GM19351 (cell line): ENCODE data around the gene GTF3C1.

Source experiments
- ATAC-seq: cut with Tn5 transposase; IDR thresholded peaks from one replicate; pipeline ENCODE4 v1.9.1; 2021; ENCODE audit warnings: mild to moderate bottlenecking, moderate library complexity; ENCODE audit not compliant: unreplicated experiment

The GTF3C1 gene

DNA sequence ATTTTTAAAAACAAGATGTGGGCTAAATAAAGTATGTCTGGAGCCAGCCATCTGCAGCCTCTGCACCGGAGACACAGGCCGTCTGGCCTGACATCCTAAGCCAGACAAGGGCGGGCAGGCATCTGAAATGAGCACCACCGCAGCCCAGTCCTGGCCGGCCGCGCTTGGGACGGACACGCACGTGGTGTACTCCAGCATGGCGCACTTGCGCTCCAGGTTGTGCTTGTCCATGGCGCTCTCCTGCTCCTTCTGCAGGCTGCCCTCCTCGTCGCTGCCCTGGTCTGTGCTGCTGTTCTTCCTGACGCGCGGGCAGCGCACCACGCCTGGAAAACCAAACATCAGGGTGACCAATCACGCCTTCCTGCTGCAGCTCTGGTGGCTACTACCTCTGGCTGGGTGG lies 60.3 kb downstream of the GTF3C1 start:
- ATAC-seq, result no peak

GRCh38 chr16:27486760-27487159 lies 63.0 kb downstream of the GTF3C1 start:
- ATAC-seq, result no peak

DNA sequence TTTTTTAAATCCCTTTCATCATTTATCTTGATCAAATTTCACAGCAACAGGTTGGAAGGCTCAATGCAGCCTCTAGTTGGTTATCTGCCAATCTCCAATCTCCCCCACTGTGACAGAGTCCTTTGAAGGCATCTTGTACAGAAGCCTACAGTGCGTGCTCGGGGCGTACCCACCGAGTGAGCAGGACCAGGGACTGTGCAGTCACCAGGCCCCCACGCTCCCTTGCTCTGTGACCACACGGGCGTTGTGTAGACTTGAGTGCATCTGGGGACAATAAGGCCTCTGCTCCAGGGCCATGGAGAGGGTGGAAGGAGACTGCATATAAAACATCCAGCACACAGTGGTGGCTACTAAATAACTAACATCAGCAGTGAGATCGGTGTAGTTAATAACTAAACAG lies 63.4 kb downstream of the GTF3C1 start:
- ATAC-seq, result no peak

DNA sequence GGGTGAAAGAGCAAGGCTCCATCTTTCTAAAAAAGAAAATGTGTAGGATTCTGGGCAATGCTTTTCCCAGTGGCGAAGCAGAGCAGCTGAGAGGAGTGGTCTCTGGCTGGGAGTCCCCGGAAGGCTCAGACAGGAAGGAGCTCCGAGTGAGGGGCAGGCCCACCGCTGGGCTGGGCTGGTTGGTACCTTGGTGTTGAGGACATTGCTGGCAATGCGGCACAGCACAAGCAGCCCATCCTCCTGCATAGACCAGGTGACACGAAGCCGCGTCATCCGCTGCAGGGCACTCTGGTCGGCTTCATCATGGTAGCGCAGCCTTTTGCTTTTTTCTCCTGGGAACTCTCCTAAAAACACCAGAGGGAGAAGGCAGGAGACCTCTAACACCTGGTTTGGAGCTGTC lies 63.9 kb downstream of the GTF3C1 start:
- no peak for ATAC-seq

DNA sequence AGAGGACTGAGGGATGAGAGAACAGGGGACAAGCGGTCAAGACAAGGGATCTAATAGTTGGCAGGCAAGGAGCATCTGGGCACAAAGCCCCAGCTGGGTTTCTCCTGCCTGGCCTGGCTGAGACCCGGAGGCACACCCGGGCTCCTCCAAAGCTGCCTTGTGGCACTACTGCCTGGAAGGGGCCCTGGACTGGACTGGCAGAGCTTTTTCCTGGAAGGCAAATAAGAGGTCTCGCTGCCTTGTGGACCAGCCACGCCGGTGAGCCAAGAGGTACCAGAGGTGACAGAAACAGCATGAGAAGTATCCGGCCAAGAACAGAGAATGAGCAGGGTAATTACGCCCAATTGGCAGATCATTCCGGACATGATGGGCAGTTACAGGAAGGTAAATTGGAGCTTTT lies 64.6 kb downstream of the GTF3C1 start:
- ATAC-seq, result no peak

DNA sequence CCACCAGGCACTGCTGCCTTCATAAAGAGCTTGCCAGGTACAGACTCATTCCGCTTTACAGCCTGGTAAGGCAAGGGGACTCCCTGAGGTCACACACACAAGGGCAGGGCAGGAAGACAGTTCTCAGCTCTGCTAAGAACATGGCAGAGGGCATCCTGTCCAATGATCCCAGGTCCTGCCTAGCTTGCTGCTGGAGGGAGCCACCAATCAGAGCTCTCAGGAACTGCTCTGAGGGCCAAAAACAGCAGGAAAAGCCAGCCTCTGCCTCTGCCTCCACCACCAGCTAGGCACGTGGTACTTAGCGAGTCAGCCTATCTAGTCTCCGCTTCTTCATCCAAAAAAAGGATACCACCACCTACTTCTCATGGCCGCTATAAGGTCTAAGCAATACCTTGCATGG lies 66.1 kb downstream of the GTF3C1 start:
- ATAC-seq, result no peak

DNA sequence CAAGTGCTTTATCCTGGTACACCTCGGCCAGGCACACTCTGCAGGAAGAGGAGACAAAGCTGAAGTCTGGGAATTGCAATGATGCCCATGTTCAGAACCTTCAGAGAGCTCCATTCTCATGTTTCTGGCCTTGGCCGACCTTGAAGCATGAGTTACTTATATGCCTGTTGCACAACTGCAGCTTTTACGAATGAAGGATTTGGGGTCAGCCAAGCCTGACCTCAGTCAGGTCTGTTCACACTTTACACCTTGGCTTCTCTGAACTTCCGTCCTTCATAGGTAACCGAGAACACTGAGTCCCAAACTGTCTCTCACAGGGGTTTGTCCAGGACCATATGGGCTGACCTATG lies 66.7 kb downstream of the GTF3C1 start:
- ATAC-seq, result no peak

- no peak for ATAC-seq
Observed at GRCh38 chr16:27482397-27483087, 67.2 kb downstream of the GTF3C1 start.

- ATAC-seq, result no peak
Observed at GRCh38 chr16:27481282-27481934, 68.3 kb downstream of the GTF3C1 start.

GRCh38 chr16:27480761-27481160 lies 69.0 kb downstream of the GTF3C1 start:
- ATAC-seq, result no peak

- no peak for ATAC-seq
Observed at GRCh38 chr16:27476240-27476639, 73.5 kb downstream of the GTF3C1 start.

DNA sequence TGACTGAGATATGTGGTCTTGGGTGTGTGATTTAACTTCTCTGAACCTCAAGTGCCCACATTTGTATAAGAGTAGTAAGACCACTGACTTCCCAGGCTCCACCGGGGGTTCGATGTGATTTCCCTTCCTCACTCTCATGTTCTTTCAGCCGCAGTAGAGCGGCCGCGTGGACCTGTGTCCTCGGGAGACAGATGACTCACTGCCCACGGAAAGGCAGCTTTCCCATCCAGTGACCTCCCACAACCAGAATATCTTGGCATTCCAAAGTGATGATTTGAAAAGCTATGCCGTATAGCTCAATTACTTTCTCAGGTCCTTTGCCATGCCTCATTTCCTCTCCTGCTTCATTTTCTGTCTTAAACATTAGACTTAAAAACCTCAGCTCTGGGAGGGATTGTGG lies 74.2 kb downstream of the GTF3C1 start:
- ATAC-seq, result no peak

GRCh38 chr16:27474921-27475320 lies 74.8 kb downstream of the GTF3C1 start:
- ATAC-seq, result no peak

DNA sequence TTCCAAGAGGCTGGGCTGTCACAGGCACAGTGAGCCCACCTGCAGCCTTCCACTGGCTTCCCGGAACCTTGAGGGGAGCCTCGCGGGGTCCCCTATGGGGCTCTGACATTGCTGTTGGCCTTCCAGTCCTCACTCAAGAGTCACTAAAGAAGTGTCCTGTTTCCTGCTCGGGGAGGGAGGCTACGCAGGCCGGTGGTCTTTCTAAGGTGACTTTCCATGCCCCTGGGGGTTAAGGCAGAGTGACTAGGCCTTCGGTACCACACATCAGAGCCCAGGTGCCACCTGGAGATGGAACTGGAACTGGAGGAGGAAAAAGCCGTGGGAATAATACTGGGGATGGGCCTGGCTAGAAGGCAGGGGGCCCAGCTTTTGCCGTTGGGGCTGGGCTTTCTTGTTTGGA lies 75.7 kb downstream of the GTF3C1 start:
- no peak for ATAC-seq

- no peak for ATAC-seq
Observed at GRCh38 chr16:27473101-27473900, 76.4 kb downstream of the GTF3C1 start.

DNA sequence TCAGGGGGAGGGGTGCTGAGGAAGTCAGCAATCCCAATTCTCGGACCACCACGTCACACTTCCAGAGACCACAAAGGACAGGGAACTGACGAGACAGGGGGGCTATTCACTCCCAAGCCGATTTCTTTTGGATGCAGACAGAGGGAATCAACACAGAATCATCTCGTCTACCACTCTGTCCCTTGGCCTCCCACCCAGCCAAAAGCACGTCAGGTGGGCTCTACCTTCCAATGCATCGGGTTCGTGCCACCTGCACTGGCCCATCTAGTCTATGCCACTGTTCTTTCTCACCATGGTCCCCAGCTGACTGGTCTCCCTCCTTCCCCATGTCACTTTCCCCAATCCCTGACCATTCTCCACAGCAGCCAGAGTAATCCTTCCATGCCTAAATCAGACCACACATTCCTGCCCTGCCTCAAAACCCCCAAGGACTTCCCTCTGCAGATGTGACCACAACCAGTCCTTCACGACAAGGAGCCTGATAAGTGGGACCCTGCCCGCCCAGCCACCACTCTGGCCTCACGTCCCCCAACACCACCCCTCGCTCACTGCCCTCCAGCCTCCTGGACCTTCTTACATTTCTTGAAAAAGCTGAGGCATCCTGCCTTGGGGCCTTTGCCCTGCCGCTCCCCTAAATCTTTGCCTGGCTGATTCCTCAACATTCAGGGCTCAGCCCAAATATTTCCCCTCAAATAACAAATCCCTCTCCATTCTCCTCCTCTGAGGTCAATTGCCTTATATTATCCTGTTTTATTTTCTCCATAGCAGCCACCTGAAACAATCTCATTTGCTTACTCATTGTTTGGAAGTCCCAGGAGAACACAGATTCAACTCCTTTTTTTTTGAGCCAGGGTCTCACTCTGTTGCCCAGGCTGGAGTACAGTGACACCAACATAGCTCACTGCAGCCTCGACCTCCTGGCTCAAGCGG lies 77.4 kb downstream of the GTF3C1 start:
- no peak for ATAC-seq

DNA sequence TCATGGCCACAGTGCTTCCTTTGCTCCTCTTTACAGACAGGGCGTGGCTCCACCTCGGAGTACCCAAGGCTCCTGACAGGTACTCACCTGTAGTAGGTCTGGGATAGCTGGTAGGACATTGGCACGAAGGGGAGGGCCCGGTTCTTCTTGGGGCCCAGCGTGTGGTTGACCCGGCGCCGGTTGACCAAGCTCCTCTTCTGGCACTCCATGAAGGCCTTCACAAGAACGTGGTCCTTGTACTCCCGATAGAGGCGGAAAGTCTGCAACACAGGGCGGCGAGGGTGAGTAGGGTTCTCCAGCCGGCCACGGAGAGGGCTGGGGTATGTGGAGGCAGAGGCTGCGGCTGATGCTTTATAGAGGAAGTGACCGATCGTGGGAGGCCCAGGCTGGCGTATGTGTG lies 78.1 kb downstream of the GTF3C1 start:
- no peak for ATAC-seq

DNA sequence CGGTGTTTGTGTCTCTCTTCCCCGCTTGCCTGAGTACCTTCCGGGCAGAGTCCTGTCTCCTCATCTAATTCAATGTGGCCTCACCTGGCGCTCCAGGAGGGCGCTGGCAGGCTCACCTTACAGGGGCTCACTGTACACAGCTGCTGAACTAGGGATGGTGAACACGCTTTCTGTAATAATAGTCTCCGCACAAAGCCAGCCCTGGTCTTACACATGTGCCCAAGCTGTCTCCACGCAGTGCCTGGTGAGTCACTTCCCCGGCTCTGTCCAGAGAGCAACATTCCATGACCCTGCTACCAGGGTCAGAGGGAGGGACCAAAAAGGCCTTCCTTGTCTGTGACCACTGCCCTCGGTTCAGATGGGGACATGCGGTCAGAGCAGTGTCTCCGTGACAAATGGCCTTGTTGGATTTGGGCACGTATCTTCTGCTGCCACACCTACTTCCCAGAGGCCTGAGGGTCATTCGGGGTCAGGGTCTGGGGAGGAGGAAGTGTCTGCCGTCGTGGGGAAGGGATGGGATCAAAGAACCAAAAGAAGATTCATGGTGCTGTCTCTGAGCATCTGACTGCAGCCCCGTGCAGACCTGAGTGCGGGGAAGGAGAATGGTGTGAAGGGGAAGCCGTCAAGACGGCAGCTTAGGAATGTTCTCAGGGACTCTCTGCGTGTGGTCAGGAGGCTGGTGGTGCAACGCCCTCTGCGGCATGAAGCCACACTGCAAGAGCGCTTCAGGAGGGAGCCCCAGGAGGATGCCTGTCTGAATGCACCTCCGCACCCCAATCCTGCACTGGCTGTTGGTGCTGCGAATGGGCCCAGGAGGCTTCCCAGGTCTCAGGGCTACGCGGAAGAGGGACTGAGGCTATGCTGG lies 78.9 kb downstream of the GTF3C1 start:
- ATAC-seq, result no peak

DNA sequence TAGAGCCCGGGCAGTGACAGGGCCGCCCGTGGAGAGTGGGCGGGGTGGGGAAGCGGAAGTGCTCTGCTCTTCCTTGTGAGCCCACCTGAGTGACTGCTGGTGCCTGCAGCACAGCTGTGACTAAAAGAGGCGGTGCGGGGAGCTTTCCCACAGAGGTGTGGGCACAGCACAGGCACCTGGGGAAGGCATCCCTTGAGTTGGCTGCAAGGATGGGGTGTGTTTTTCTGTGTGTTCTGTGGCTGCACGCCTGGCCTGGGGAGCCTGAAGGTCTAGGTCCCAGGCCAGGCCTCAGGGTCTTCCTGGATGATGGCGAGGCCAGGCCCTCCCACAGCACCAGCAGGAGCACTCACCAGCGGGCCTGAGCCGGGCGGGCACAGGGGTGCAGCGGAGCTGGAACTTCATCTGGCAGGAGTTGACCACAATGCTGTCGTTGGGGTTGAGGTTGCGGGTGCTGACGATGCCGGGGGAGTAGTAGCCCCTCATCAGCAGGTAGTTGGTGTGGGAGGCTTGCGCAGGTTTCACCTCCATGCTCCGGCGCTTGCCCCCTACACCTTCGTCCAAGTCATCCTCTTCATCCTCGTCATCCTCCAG lies 80.7 kb downstream of the GTF3C1 start:
- ATAC-seq, result no peak

DNA sequence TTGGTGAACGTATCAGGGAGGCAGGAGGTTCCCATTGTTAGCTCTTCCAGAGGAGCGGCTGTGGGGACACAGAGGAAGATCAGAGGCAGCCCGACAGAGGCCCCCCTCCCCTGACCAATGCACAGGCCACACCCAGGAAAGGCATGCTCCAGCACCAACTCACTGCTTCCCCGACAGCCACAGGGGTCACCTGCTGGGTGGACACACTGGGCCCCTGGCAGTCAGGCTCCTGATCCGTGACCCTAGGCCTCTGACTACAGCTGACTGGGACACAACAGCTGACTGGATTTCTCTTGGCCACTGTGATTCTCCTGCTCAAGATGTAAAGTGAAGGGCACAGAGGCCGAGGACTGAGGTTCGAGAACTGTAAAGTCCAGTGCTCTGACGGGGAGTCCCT lies 84.2 kb downstream of the GTF3C1 start:
- ATAC-seq, result no peak
